Occipital lobe (tissue), 2 donors: ENCODE results near the gene FRMD3. TPM values are rescaled to one million over a fixed set of nuclear protein-coding genes. Genes with fewer than 3 reads are reported as not detected.

Experiments used
- DNase-seq: peaks from one replicate; lab custom pipeline; 2025; lab: John Stamatoyannopoulos, UW
- total RNA-seq: library from RNA; depleted of rRNA; stranded (reverse); fragments of >200 nt; gene quantifications from one replicate; pipeline ENCODE4 v1.2.3, GENCODE V29; 2014

The FRMD3 gene
- total RNA-seq, 1 donor from 2014 or later = 68.8 TPM

- no peak for DNase-seq
Observed at GRCh38 chr9:83284746-83285145, 253.5 kb downstream of the FRMD3 start.

- DNase-seq = no peak
Observed at GRCh38 chr9:83283528-83283927, 254.7 kb downstream of the FRMD3 start.

- peak; percentile 7 for DNase-seq
Observed at GRCh38 chr9:83281306-83282255, 256.6 kb downstream of the FRMD3 start.

- DNase-seq = no peak
Observed at GRCh38 chr9:83280790-83281189, 257.4 kb downstream of the FRMD3 start.

GRCh38 chr9:83280268-83280667 is 257.9 kb downstream of the FRMD3 start:
- peak; percentile 20 for DNase-seq

- no peak for DNase-seq
Observed at GRCh38 chr9:83274787-83275186, 263.4 kb downstream of the FRMD3 start.

GRCh38 chr9:83271665-83272071 is 266.5 kb downstream of the FRMD3 start:
- DNase-seq = no peak

GRCh38 chr9:83270116-83270515 is 268.1 kb downstream of the FRMD3 start:
- DNase-seq = no peak

- DNase-seq = no peak
Observed at GRCh38 chr9:83267741-83268140, 270.5 kb downstream of the FRMD3 start.

- DNase-seq = no peak
Observed at GRCh38 chr9:83266666-83267496, 271.3 kb downstream of the FRMD3 start.

- DNase-seq = no peak
Observed at GRCh38 chr9:83266331-83266665, 271.9 kb downstream of the FRMD3 start.

GRCh38 chr9:83264315-83264714 is 273.9 kb downstream of the FRMD3 start:
- DNase-seq = no peak

- no peak for DNase-seq
Observed at GRCh38 chr9:83259558-83259957, 278.6 kb downstream of the FRMD3 start.

GRCh38 chr9:83257937-83258891 is 280.0 kb downstream of the FRMD3 start:
- no peak for DNase-seq

GRCh38 chr9:83247732-83248131 is 290.5 kb downstream of the FRMD3 start:
- DNase-seq = no peak

- DNase-seq = no peak
Observed at GRCh38 chr9:83245979-83246659, 292.1 kb downstream of the FRMD3 start.

- no peak for DNase-seq
Observed at GRCh38 chr9:83242066-83242465, 296.1 kb downstream of the FRMD3 start.

GRCh38 chr9:83240671-83241070 is 297.5 kb downstream of the FRMD3 start:
- DNase-seq = no peak

- no peak for DNase-seq
Observed at GRCh38 chr9:83239747-83240146, 298.5 kb downstream of the FRMD3 start.

GRCh38 chr9:83238871-83239640 is 299.1 kb downstream of the FRMD3 start:
- no peak for DNase-seq
